HepG2 (cell line): ENCODE measurements around the gene NDUFB3. TPM values are rescaled to one million over a fixed set of nuclear protein-coding genes. Genes with fewer than 3 reads are reported as not detected.
A peak's percentile ranks its signal among the peaks of the same experiment; 100 is the strongest.

Experiments used
- AGO1 ChIP-seq: fragments of 200-400 bp; formaldehyde crosslinking; IDR thresholded peaks from 2 replicates; pipeline ENCODE4 v1.6.1; 2017; ENCODE audit warnings: mild to moderate bottlenecking, low read depth, low read length, moderate library complexity; ENCODE audit not compliant: poor library complexity, severe bottlenecking
- BCL3 ChIP-seq: sonication (generic); formaldehyde crosslinking; IDR thresholded peaks from 2 replicates; pipeline ENCODE4 v1.5.1; 2020; ENCODE audit warnings: mild to moderate bottlenecking, missing genetic modification reagents, moderate library complexity
- CENPT ChIP-seq: sonication (generic); formaldehyde crosslinking; IDR thresholded peaks from 2 replicates; pipeline ENCODE4 v1.8.0; 2022; ENCODE audit warnings: low read depth, mild to moderate bottlenecking, moderate library complexity, missing genetic modification reagents
- EHMT2 ChIP-seq: fragments of 200-600 bp; sonication (generic); IDR thresholded peaks from 2 replicates; pipeline ENCODE4 v1.7.0; 2017; ENCODE audit warnings: antibody characterized with exemption, low read depth, low read length, borderline replicate concordance
- FUBP1 ChIP-seq: sonication (generic); formaldehyde crosslinking; IDR thresholded peaks from 2 replicates; pipeline ENCODE4 v1.5.1; 2020; ENCODE audit warnings: missing genetic modification reagents, mild to moderate bottlenecking, borderline replicate concordance
- HNRNPLL ChIP-seq: fragments of 200-400 bp; formaldehyde crosslinking; IDR thresholded peaks from 2 replicates; pipeline ENCODE4 v1.6.1; 2017; ENCODE audit warnings: mild to moderate bottlenecking, low read depth, low read length; ENCODE audit not compliant: poor library complexity, severe bottlenecking
- NCOA1 ChIP-seq: sonication (generic); formaldehyde crosslinking; IDR thresholded peaks from 2 replicates; pipeline ENCODE4 v1.9.0; 2021; ENCODE audit warnings: missing genetic modification reagents
- NR3C1 ChIP-seq: sonication (generic); formaldehyde crosslinking; IDR thresholded peaks from 2 replicates; pipeline ENCODE4 v1.4.0; 2020; ENCODE audit warnings: missing genetic modification reagents
- RFXAP ChIP-seq: sonication (generic); formaldehyde crosslinking; IDR thresholded peaks from 2 replicates; pipeline ENCODE4 v1.4.0; 2020; ENCODE audit warnings: missing genetic modification reagents, borderline replicate concordance
- SALL1 ChIP-seq: sonication (generic); formaldehyde crosslinking; IDR thresholded peaks from 2 replicates; pipeline ENCODE4 v1.8.0; 2022; ENCODE audit warnings: mild to moderate bottlenecking, missing genetic modification reagents
- SIX4 ChIP-seq: sonication (generic); formaldehyde crosslinking; IDR thresholded peaks from 2 replicates; pipeline ENCODE4 v1.4.0; 2020; ENCODE audit warnings: missing genetic modification reagents
- TBP ChIP-seq: sonication (generic); formaldehyde crosslinking; IDR thresholded peaks from 2 replicates; pipeline ENCODE4 v1.5.0; 2020; ENCODE audit warnings: missing genetic modification reagents
- THYN1 ChIP-seq: sonication (generic); formaldehyde crosslinking; IDR thresholded peaks from 2 replicates; pipeline ENCODE4 v1.8.1; 2023; ENCODE audit warnings: low read depth, mild to moderate bottlenecking, moderate library complexity, missing genetic modification reagents, borderline replicate concordance
- TMF1 ChIP-seq: sonication (generic); formaldehyde crosslinking; IDR thresholded peaks from 2 replicates; pipeline ENCODE4 v1.8.1; 2022; ENCODE audit warnings: low read depth, missing genetic modification reagents
- YEATS2 ChIP-seq: sonication (generic); formaldehyde crosslinking; IDR thresholded peaks from 2 replicates; pipeline ENCODE4 v1.4.0; 2020; ENCODE audit warnings: missing genetic modification reagents, borderline replicate concordance
- ZMYM4 ChIP-seq: sonication (generic); formaldehyde crosslinking; IDR thresholded peaks from 2 replicates; pipeline ENCODE4 v1.8.1; 2023; ENCODE audit warnings: mild to moderate bottlenecking, missing genetic modification reagents
- ZNF512B ChIP-seq: sonication (generic); formaldehyde crosslinking; IDR thresholded peaks from 2 replicates; pipeline ENCODE4 v1.5.1; 2020; ENCODE audit warnings: missing genetic modification reagents, mild to moderate bottlenecking, borderline replicate concordance
- ZNF563 ChIP-seq: sonication (generic); formaldehyde crosslinking; IDR thresholded peaks from 2 replicates; pipeline ENCODE4 v1.8.0; 2022; ENCODE audit warnings: mild to moderate bottlenecking, moderate library complexity, missing genetic modification reagents
- ZNF639 ChIP-seq: conservative IDR thresholded peaks from 2 replicates; pipeline ENCODE4 v1.6.1; 2018; ENCODE audit warnings: missing genetic modification reagents
- ZNF737 ChIP-seq: sonication (generic); formaldehyde crosslinking; IDR thresholded peaks from 2 replicates; pipeline ENCODE4 v1.5.0; 2020; ENCODE audit warnings: missing genetic modification reagents, mild to moderate bottlenecking, borderline replicate concordance
- ZNF747 ChIP-seq: sonication (generic); formaldehyde crosslinking; IDR thresholded peaks from 2 replicates; pipeline ENCODE4 v1.8.1; 2023; ENCODE audit warnings: missing genetic modification reagents, mild to moderate bottlenecking, borderline replicate concordance
- ZNF781 ChIP-seq: sonication (generic); formaldehyde crosslinking; IDR thresholded peaks from 2 replicates; pipeline ENCODE4 v1.5.1; 2020; ENCODE audit warnings: borderline replicate concordance, mild to moderate bottlenecking, missing genetic modification reagents; ENCODE audit errors: not compliant biosample characterization
- polyA plus RNA-seq, 8 experiments: library from polyadenylated mRNA; depleted of rRNA in 3 of 8; stranded (reverse) in 7 of 8; unstranded in 1 of 8; fragments of >200 nt; fragmentation: Illumina TruSeq in 4 of 8; extraction: Trizol in 4 of 8; gene quantifications; 2 replicates each; pipeline versions ENCODE4 v1.2.1 to v1.2.3, GENCODE V29; 2011 to 2016; ENCODE audit warnings: low read depth in 4 of 8, missing spikeins in 1 of 8, mixed read lengths in 1 of 8; ENCODE audit not compliant: insufficient read depth in 1 of 8
- total RNA-seq, 5 experiments: library from RNA; depleted of rRNA; stranded (reverse); fragments of >200 nt; fragmentation: Illumina TruSeq; extraction: Trizol; gene quantifications; 2 replicates each; pipeline ENCODE4 v1.2.3, GENCODE V29; 2016; ENCODE audit warnings: low read depth in 1 of 5

Gene NDUFB3
- total and polyA plus RNA-seq, 2 of the 13 experiments (the other 11 are each of a cell fraction or from before 2014, with no cell fraction given): 50.7 to 159 TPM

- TF ChIP-seq EHMT2: no peak
- no peak for TF ChIP-seq BCL3 (CRISPR knock-in tag)
- no peak for TF ChIP-seq HNRNPLL
- no peak for TF ChIP-seq NR3C1 (CRISPR knock-in tag)
- TF ChIP-seq TBP (CRISPR knock-in tag): no peak
- no peak for TF ChIP-seq ZNF737 (CRISPR knock-in tag)
- TF ChIP-seq SIX4: no peak
- no peak for TF ChIP-seq FUBP1 (CRISPR knock-in tag)
- TF ChIP-seq ZNF563 (CRISPR knock-in tag): no peak
- no peak for TF ChIP-seq SALL1 (CRISPR knock-in tag)
- no peak for TF ChIP-seq CENPT (CRISPR knock-in tag)
- TF ChIP-seq ZNF512B (CRISPR knock-in tag): no peak
- no peak for TF ChIP-seq ZMYM4
- TF ChIP-seq RFXAP (CRISPR knock-in tag): no peak; the same call in 1 of the 2 replicates
- peak; percentile 11; the same call in 1 of the 2 replicates for TF ChIP-seq YEATS2
- TF ChIP-seq ZNF747 (CRISPR knock-in tag): no peak
- TF ChIP-seq AGO1: no peak
- no peak for TF ChIP-seq THYN1
- TF ChIP-seq TMF1: no peak
- TF ChIP-seq ZNF781: no peak
- TF ChIP-seq NCOA1 (CRISPR knock-in tag): no peak
- TF ChIP-seq ZNF639 (CRISPR knock-in tag): no peak
Observed at GRCh38 chr2:201116959-201117734, 45.3 kb downstream of the NDUFB3 start (continued).
